Activated CD4-positive, alpha-beta T cell treated with anti-CD3 and anti-CD28 coated beads for 36 hours (primary cell): ENCODE measurements around the gene CRABP1. TPM values are rescaled to one million over a fixed set of nuclear protein-coding genes. Genes with fewer than 3 reads are reported as not detected.

Experiments used
- ATAC-seq: fragments of 200-7000 bp; cut with Tn5 transposase; one replicate; pipeline ENCODE4 v1.10.0; 2021; ENCODE audit warnings: mild to moderate bottlenecking, moderate library complexity
- CTCF ChIA-PET: fragments of 350-600 bp; sonication (Branson Sonifier 250); formaldehyde crosslinking; loops from one replicate; lab custom pipeline; 2021; ENCODE audit warnings: antibody characterized with exemption; lab: Charles Lee
- POLR2A ChIA-PET: fragments of 350-600 bp; sonication (Branson Sonifier 250); formaldehyde crosslinking; loops from one replicate; lab custom pipeline; 2021; ENCODE audit warnings: antibody characterized with exemption, inconsistent platforms; lab: Charles Lee
- DNase-seq: peaks from one replicate; pipeline ENCODE4 v3.0.0-alpha.2; 2020
- H3K27ac Mint-ChIP-seq: one replicate; pipeline ENCODE4 v1.8.0; 2021; ENCODE audit warnings: mixed read lengths
- H3K27me3 Mint-ChIP-seq: one replicate; pipeline ENCODE4 v1.8.0; 2021; ENCODE audit warnings: mixed read lengths
- H3K36me3 Mint-ChIP-seq: one replicate; pipeline ENCODE4 v1.8.0; 2021; ENCODE audit warnings: low read depth, mixed read lengths
- H3K4me1 Mint-ChIP-seq: one replicate; pipeline ENCODE4 v1.8.0; 2021; ENCODE audit warnings: mixed read lengths
- H3K4me3 Mint-ChIP-seq: one replicate; pipeline ENCODE4 v1.8.0; 2021; ENCODE audit warnings: mild to moderate bottlenecking, moderate library complexity, mixed read lengths
- H3K9me3 Mint-ChIP-seq: one replicate; pipeline ENCODE4 v1.8.0; 2021; ENCODE audit warnings: low read depth, mixed read lengths
- intact Hi-C, 2 experiments: fragments of 100-400 bp; cut with DNase I in 1 of 2; cut with micrococcal nuclease in 1 of 2; formaldehyde crosslinking; loops; one replicate each; pipeline versions ENCODE4 v1.14.2 to v1.15.1; 2022 to 2024; cut with DNase I, micrococcal nuclease
- total RNA-seq, 2 experiments: library from RNA; stranded (reverse); gene quantifications; one replicate each; pipeline ENCODE4 v1.2.3, GENCODE V29; 2021

CRABP1 gene
- total RNA-seq, 2 experiments from 2014 or later: 0.90 to 0.96 TPM

- peaks cover 14% of the 10 kb centered on the region for H3K4me1 Mint-ChIP-seq
- H3K4me3 Mint-ChIP-seq: no peak overlapping the region
- CTCF ChIA-PET: interaction anchor here (0.6 to 4.1 kb wide), 3 partner anchors 12 to 300 kb away, joined by 3 to 25 read pairs (median 8); no protein-coding TSS in a partner anchor
- ATAC-seq: no peak
- H3K27me3 Mint-ChIP-seq: peaks cover 4% of the 10 kb centered on the region
- H3K27ac Mint-ChIP-seq: no peak overlapping the region
- H3K36me3 Mint-ChIP-seq: no peaks in the 10 kb centered on the region
- DNase-seq: no peak
- POLR2A ChIA-PET: no interaction called here
- no peaks in the 10 kb centered on the region for H3K9me3 Mint-ChIP-seq
- intact Hi-C loops: loop anchor here in 1 of 2 experiments (5.0 to 10.0 kb wide), 2 partner anchors 199 to 311 kb away; partner anchors contain the start of gene HYKK
Observed at GRCh38 chr15:78306176-78306774, 33.9 kb upstream of the CRABP1 start.

- H3K36me3 Mint-ChIP-seq: no peaks in the 10 kb centered on the region
- H3K27me3 Mint-ChIP-seq: peaks cover 4% of the 10 kb centered on the region
- no peak for ATAC-seq
- no peaks in the 10 kb centered on the region for H3K9me3 Mint-ChIP-seq
- no peak for DNase-seq
- no peaks in the 10 kb centered on the region for H3K4me1 Mint-ChIP-seq
- intact Hi-C loops: loop anchor here (1.0 to 10.0 kb wide), 6 partner anchors 115 to 401 kb away; partner anchors contain the start of gene HYKK (in 1 of the 2)
- ChIA-PET POLR2A (no interaction called here), CTCF (interaction anchor here (0.6 to 4.1 kb wide), 9 partner anchors 9 to 332 kb away, joined by 3 to 25 read pairs (median 3); partner anchors contain the start of gene SKIC8)
- H3K4me3 Mint-ChIP-seq: no peak overlapping the region
- no peak overlapping the region for H3K27ac Mint-ChIP-seq
Observed at GRCh38 chr15:78307976-78308375, 32.2 kb upstream of the CRABP1 start.

GRCh38 chr15:78308422-78309032 lies 31.6 kb upstream of the CRABP1 start:
- intact Hi-C loops: loop anchor here (1.0 to 10.0 kb wide), 6 partner anchors 114 to 401 kb away; partner anchors contain the start of gene HYKK (in 1 of the 2)
- ATAC-seq: peak; percentile 87
- peak; percentile 81 for DNase-seq
- H3K27ac Mint-ChIP-seq: no peak overlapping the region
- H3K9me3 Mint-ChIP-seq: no peaks in the 10 kb centered on the region
- POLR2A ChIA-PET: no interaction called here
- H3K4me3 Mint-ChIP-seq: no peak overlapping the region
- no peaks in the 10 kb centered on the region for H3K36me3 Mint-ChIP-seq
- CTCF ChIA-PET: interaction anchor here (0.7 to 4.1 kb wide), 9 partner anchors 9 to 331 kb away, joined by 3 to 25 read pairs (median 4); partner anchors contain the start of gene SKIC8
- H3K4me1 Mint-ChIP-seq: no peaks in the 10 kb centered on the region
- H3K27me3 Mint-ChIP-seq: peaks cover 4% of the 10 kb centered on the region

- CTCF ChIA-PET: interaction anchor here (0.9 to 2.5 kb wide), 4 partner anchors 11 to 401 kb away, joined by 3 to 9 read pairs (median 3); partner anchors contain the start of gene SKIC8
- POLR2A ChIA-PET: interaction anchor here (1.4 kb wide), 1 partner anchor 11 kb away, joined by 6 read pairs; the partner anchor contains the start of gene SKIC8
- no peaks in the 10 kb centered on the region for H3K4me1 Mint-ChIP-seq
- H3K36me3 Mint-ChIP-seq: no peaks in the 10 kb centered on the region
- H3K27me3 Mint-ChIP-seq: peaks cover 4% of the 10 kb centered on the region
- ATAC-seq: no peak
- H3K4me3 Mint-ChIP-seq: no peak overlapping the region
- DNase-seq: no peak
- intact Hi-C loops: no loop called here
- no peak overlapping the region for H3K27ac Mint-ChIP-seq
- no peaks in the 10 kb centered on the region for H3K9me3 Mint-ChIP-seq
Observed at GRCh38 chr15:78311292-78311691, 28.9 kb upstream of the CRABP1 start.

- DNase-seq (no peak), ATAC-seq (no peak)
- intact Hi-C loops: no loop called here
- H3K4me1 Mint-ChIP-seq: no peaks in the 10 kb centered on the region
- peaks cover 4% of the 10 kb centered on the region for H3K27me3 Mint-ChIP-seq
- H3K9me3 Mint-ChIP-seq: no peaks in the 10 kb centered on the region
- no peaks in the 10 kb centered on the region for H3K36me3 Mint-ChIP-seq
- H3K4me3 Mint-ChIP-seq: no peak overlapping the region
- H3K27ac Mint-ChIP-seq: no peak overlapping the region
- ChIA-PET POLR2A (interaction anchor here (1.4 kb wide), 1 partner anchor 13 kb away, joined by 6 read pairs; the partner anchor contains the start of gene SKIC8), CTCF (interaction anchor here (0.6 to 2.5 kb wide), 3 partner anchors 110 to 491 kb away, joined by 3 to 9 read pairs (median 4); no protein-coding TSS in a partner anchor)
Observed at GRCh38 chr15:78312536-78312935, 27.6 kb upstream of the CRABP1 start.

- ChIA-PET CTCF (interaction anchor here (2.5 kb wide), 1 partner anchor 110 kb away, joined by 9 read pairs; no protein-coding TSS in a partner anchor), POLR2A (no interaction called here)
- DNase-seq: no peak
- no peaks in the 10 kb centered on the region for H3K4me1 Mint-ChIP-seq
- H3K4me3 Mint-ChIP-seq: no peak overlapping the region
- intact Hi-C loops: no loop called here
- H3K36me3 Mint-ChIP-seq: no peaks in the 10 kb centered on the region
- no peak for ATAC-seq
- no peaks in the 10 kb centered on the region for H3K9me3 Mint-ChIP-seq
- peaks cover 2% of the 10 kb centered on the region for H3K27me3 Mint-ChIP-seq
- no peak overlapping the region for H3K27ac Mint-ChIP-seq
Observed at GRCh38 chr15:78312957-78313356, 27.2 kb upstream of the CRABP1 start.

GRCh38 chr15:78313383-78313782 lies 26.8 kb upstream of the CRABP1 start:
- intact Hi-C loops: no loop called here
- CTCF ChIA-PET: interaction anchor here (1.2 kb wide), 1 partner anchor 14 kb away, joined by 3 read pairs; the partner anchor contains the start of gene SKIC8
- H3K27me3 Mint-ChIP-seq: no peaks in the 10 kb centered on the region
- H3K36me3 Mint-ChIP-seq: no peaks in the 10 kb centered on the region
- ATAC-seq (no peak), DNase-seq (no peak)
- H3K4me3 Mint-ChIP-seq: no peak overlapping the region
- no peaks in the 10 kb centered on the region for H3K9me3 Mint-ChIP-seq
- no peak overlapping the region for H3K27ac Mint-ChIP-seq
- POLR2A ChIA-PET: no interaction called here
- no peaks in the 10 kb centered on the region for H3K4me1 Mint-ChIP-seq

- intact Hi-C loops: no loop called here
- ATAC-seq: no peak
- DNase-seq: no peak
- H3K36me3 Mint-ChIP-seq: no peaks in the 10 kb centered on the region
- ChIA-PET CTCF (interaction anchor here (1.2 kb wide), 1 partner anchor 15 kb away, joined by 3 read pairs; the partner anchor contains the start of gene SKIC8), POLR2A (no interaction called here)
- H3K4me1 Mint-ChIP-seq: no peaks in the 10 kb centered on the region
- no peaks in the 10 kb centered on the region for H3K9me3 Mint-ChIP-seq
- no peaks in the 10 kb centered on the region for H3K27me3 Mint-ChIP-seq
- H3K4me3 Mint-ChIP-seq: no peak overlapping the region
- no peak overlapping the region for H3K27ac Mint-ChIP-seq
Observed at GRCh38 chr15:78314181-78314581, 26.0 kb upstream of the CRABP1 start.

- H3K9me3 Mint-ChIP-seq: no peaks in the 10 kb centered on the region
- CTCF ChIA-PET: no interaction called here
- POLR2A ChIA-PET: interaction anchor here (0.6 kb wide), 1 partner anchor 15 kb away, joined by 3 read pairs; no protein-coding TSS in a partner anchor
- no peak overlapping the region for H3K4me3 Mint-ChIP-seq
- H3K36me3 Mint-ChIP-seq: no peaks in the 10 kb centered on the region
- ATAC-seq (no peak), DNase-seq (peak; percentile 22)
- intact Hi-C loops: no loop called here
- no peaks in the 10 kb centered on the region for H3K4me1 Mint-ChIP-seq
- H3K27me3 Mint-ChIP-seq: no peaks in the 10 kb centered on the region
- H3K27ac Mint-ChIP-seq: no peak overlapping the region
Observed at GRCh38 chr15:78315686-78316282, 24.4 kb upstream of the CRABP1 start.

GRCh38 chr15:78316283-78317083 lies 23.7 kb upstream of the CRABP1 start:
- intact Hi-C loops: no loop called here
- H3K27ac Mint-ChIP-seq: no peak overlapping the region
- ChIA-PET CTCF (no interaction called here), POLR2A (interaction anchor here (0.6 kb wide), 1 partner anchor 14 kb away, joined by 3 read pairs; no protein-coding TSS in a partner anchor)
- no peaks in the 10 kb centered on the region for H3K9me3 Mint-ChIP-seq
- DNase-seq (peak; percentile 24), ATAC-seq (no peak)
- no peaks in the 10 kb centered on the region for H3K4me1 Mint-ChIP-seq
- H3K4me3 Mint-ChIP-seq: no peak overlapping the region
- H3K36me3 Mint-ChIP-seq: no peaks in the 10 kb centered on the region
- no peaks in the 10 kb centered on the region for H3K27me3 Mint-ChIP-seq
